ENCODE results near the gene SPARC. TPM values are rescaled to one million over a fixed set of nuclear protein-coding genes. Genes with fewer than 3 reads are reported as not detected.

SPARC gene
- total and polyA plus RNA-seq, 10 donors: 76.5 to 963 (median 440) TPM

DNA sequence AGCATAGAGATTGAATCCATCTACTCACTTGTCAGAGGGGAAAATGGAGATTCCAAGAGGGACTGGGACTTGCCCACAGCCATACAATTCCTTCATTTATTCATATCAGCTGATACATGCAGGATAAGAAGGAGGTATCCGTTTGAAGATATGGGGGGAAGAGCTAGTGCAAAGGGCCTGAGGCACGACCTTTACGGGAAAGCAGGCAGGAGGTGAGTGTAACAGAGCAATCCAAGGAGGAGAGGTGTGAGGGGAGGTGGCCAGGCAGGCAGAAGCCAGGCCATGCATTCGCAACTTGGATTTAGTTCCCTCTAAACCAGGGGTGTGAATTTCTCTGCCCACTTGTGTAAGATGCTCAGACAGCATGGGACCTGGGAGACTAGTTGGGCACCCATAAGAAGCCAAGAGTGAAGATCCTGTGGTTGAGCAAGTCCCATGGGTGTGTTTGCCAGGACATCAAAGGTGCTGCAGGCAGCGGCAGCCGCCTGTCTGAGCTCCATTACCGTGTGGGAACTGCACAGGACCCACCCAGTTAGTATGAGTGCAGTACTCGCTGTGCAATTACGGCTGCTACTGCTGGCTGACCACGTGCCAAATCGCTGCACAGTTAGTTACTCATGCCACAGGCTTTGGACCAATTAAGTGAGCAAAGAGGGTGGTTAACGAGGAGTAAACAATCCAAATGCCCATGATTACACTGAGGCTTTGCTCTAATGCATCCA lies 64.2 kb downstream of the SPARC start:
- TF ChIP-seq POLR2AphosphoS5 (IDR thresholded peaks at IDR 0.05) (no peak), POLR2A (IDR thresholded peaks at IDR 0.05) (no peak)
- TF ChIP-seq, protein P1, sequence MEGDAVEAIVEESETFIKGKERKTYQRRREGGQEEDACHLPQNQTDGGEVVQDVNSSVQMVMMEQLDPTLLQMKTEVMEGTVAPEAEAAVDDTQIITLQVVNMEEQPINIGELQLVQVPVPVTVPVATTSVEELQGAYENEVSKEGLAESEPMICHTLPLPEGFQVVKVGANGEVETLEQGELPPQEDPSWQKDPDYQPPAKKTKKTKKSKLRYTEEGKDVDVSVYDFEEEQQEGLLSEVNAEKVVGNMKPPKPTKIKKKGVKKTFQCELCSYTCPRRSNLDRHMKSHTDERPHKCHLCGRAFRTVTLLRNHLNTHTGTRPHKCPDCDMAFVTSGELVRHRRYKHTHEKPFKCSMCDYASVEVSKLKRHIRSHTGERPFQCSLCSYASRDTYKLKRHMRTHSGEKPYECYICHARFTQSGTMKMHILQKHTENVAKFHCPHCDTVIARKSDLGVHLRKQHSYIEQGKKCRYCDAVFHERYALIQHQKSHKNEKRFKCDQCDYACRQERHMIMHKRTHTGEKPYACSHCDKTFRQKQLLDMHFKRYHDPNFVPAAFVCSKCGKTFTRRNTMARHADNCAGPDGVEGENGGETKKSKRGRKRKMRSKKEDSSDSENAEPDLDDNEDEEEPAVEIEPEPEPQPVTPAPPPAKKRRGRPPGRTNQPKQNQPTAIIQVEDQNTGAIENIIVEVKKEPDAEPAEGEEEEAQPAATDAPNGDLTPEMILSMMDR (IDR thresholded peaks at IDR 0.05 in 8 of 11, conservative IDR thresholded peaks at IDR 0.05 in 3 of 11): no peak
- Histone ChIP-seq H3K9me3 (no peaks in the 10 kb centered on the region), H3K27ac (no peak overlapping the region), H3K27me3 (replicated peaks in 1 of 7) (peaks cover 0 to 31% (median 0%) of the 10 kb centered on the region in 7 donors), H3K4me1 (no peaks in the 10 kb centered on the region), H3K4me3 (no peak overlapping the region), H3K36me3 (no peaks in the 10 kb centered on the region)
- 70 to 88% (median 86%) methylated on average over 11 to 12 of the region's 12 CpGs for WGBS, 5 donors
- intact Hi-C loops (cut with DNase I; ENCODE audit: low total_unique reads): no loop called here
- no peak for DNase-seq

DNA sequence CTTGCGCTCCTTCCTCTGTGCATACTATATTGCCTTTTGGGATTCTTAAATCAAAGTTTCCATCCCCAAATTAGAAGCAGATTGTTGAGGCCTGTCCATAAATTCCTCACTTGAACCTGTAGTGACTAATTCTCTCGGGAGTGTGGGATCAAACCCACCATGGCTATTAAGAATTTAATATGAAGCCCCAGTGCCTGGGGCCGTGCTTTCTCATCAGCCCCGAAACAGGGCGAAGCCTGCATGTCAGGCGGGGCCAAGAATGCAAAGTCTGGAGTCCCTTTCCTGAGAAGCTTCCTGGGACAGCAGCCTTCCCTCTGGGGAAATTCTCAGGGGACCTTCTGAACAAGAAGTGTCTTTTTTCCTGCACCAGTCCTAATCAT lies 66.3 kb downstream of the SPARC start:
- DNase-seq: no peak

DNA sequence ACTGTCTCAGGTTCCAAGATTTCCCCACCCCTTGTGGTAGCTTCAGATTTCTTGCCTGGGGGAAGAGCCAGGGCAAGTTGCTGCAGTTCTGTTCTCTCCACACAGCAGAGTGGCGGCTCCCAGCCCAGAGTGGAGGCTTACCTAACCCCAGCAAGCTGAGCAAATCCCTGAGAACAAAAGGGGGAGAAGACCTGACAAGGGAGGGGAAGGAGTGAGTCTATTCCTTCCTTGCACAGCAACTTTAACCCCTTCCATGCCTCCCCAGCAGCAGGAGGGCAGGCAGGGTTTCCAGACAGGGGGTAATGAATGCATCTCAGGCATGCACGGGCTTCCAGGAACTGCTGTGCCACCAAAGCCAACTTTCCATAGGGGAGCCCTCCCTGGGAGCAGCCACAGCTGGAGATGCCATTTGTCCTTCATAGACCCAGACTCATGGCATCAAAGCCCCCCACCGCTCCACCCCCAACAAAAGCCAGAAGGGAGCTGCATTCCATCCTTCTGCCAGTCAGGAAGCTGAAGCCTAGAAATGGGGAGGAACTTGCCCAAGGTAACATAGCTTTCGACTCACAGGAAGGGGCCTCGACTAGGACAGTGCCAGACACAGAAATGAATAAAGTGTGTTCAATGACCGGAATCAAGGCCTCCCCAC lies 66.8 kb downstream of the SPARC start:
- intact Hi-C loops (cut with DNase I; ENCODE audit: low total_unique reads): no loop called here
- H3K4me3 ChIP-seq: no peak overlapping the region
- peaks cover 0 to 51% (median 0%) of the 10 kb centered on the region in 7 donors for H3K27me3 ChIP-seq (replicated peaks in 1 of 7)
- TF ChIP-seq POLR2A (IDR thresholded peaks at IDR 0.05) (no peak), POLR2AphosphoS5 (IDR thresholded peaks at IDR 0.05) (no peak)
- TF ChIP-seq, protein P1 (IDR thresholded peaks at IDR 0.05 in 8 of 11, conservative IDR thresholded peaks at IDR 0.05 in 3 of 11): no peak
- H3K27ac ChIP-seq: no peak overlapping the region
- DNase-seq: no peak
- no peaks in the 10 kb centered on the region for H3K4me1 ChIP-seq
- no peaks in the 10 kb centered on the region for H3K9me3 ChIP-seq
- H3K36me3 ChIP-seq: no peaks in the 10 kb centered on the region
- WGBS, 5 donors: 58 to 76% (median 64%) methylated on average over 6 of the region's 6 CpGs

More for the DNA sequence above, 66.3 kb downstream of the SPARC start:
- WGBS, 5 donors: 80 to 98% (median 89%) methylated on average over 6 of the region's 6 CpGs
- Histone ChIP-seq H3K4me3 (no peak overlapping the region), H3K4me1 (no peaks in the 10 kb centered on the region), H3K27ac (no peak overlapping the region), H3K36me3 (no peaks in the 10 kb centered on the region), H3K9me3 (no peaks in the 10 kb centered on the region), H3K27me3 (replicated peaks in 1 of 7) (peaks cover 0 to 46% (median 0%) of the 10 kb centered on the region in 7 donors)
- intact Hi-C loops (cut with DNase I; ENCODE audit: low total_unique reads): no loop called here
- no peak for TF ChIP-seq POLR2A (IDR thresholded peaks at IDR 0.05)
- TF ChIP-seq, protein P1 (IDR thresholded peaks at IDR 0.05 in 8 of 11, conservative IDR thresholded peaks at IDR 0.05 in 3 of 11): no peak
- no peak for TF ChIP-seq POLR2AphosphoS5 (IDR thresholded peaks at IDR 0.05)

DNA sequence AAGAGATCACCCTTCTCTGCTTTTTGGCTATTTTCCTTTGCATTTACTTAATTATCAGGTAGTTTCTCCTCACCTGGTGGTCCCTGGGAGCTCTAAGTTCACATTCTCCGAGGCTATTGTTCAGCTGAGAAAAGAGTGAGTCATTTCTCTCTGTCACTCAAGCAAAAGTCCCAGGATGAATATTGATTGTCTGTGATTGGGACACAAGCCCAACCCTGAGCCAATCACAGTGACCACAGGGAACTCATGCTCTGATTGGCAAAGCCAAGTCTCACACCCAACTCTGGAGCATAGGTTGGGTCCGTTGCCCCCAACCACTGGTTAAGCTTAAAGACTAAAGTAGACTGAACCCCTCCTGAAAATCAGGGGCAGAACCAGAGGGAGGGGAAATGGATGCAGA lies 67.8 kb downstream of the SPARC start:
- TF ChIP-seq POLR2AphosphoS5 (IDR thresholded peaks at IDR 0.05) (no peak), POLR2A (IDR thresholded peaks at IDR 0.05) (no peak)
- TF ChIP-seq, protein P1 (IDR thresholded peaks at IDR 0.05 in 8 of 11, conservative IDR thresholded peaks at IDR 0.05 in 3 of 11): no peak
- 46 to 65% (median 58%) methylated on average over 2 of the region's 2 CpGs for WGBS, 5 donors
- Histone ChIP-seq H3K27me3 (replicated peaks in 1 of 7) (peaks cover 0 to 57% (median 0%) of the 10 kb centered on the region in 7 donors), H3K27ac (no peak overlapping the region), H3K4me3 (no peak overlapping the region), H3K9me3 (no peaks in the 10 kb centered on the region), H3K4me1 (no peaks in the 10 kb centered on the region), H3K36me3 (no peaks in the 10 kb centered on the region)
- intact Hi-C loops (cut with DNase I; ENCODE audit: low total_unique reads): no loop called here
- no peak for DNase-seq

All from spleen (tissue), 11 donors.